DOHH2 (cell line): ENCODE measurements around the gene CYSRT1.

Source experiments
- H3F3A ChIP-seq: fragments of 200-600 bp; sonication (generic), shearing (Covaris generic); 2 replicates; pipeline ENCODE4 v1.6.0; 2016; ENCODE audit warnings: antibody characterized with exemption, mild to moderate bottlenecking; ENCODE audit not compliant: control insufficient read depth, insufficient read depth
- H3K27ac ChIP-seq: fragments of 200-600 bp; sonication (generic); 2 replicates; pipeline ENCODE4 v1.5.1; 2014; ENCODE audit warnings: low read depth, mild to moderate bottlenecking, low read length, moderate library complexity
- H3K27me3 ChIP-seq: fragments of 200-600 bp; sonication (generic); 2 replicates; pipeline ENCODE4 v1.6.1; 2014; ENCODE audit warnings: mild to moderate bottlenecking, low read length, mixed read lengths; ENCODE audit not compliant: control insufficient read depth
- H3K36me3 ChIP-seq: fragments of 200-600 bp; sonication (generic); 2 replicates; pipeline ENCODE4 v1.6.1; 2014; ENCODE audit warnings: mild to moderate bottlenecking, low read length, moderate library complexity, mixed read lengths; ENCODE audit not compliant: control insufficient read depth
- H3K4me1 ChIP-seq: fragments of 200-600 bp; sonication (generic); 2 replicates; pipeline ENCODE4 v1.6.1; 2014; ENCODE audit warnings: mild to moderate bottlenecking, low read length, mixed read lengths; ENCODE audit not compliant: control insufficient read depth
- H3K4me2 ChIP-seq: fragments of 200-600 bp; sonication (generic); 2 replicates; pipeline ENCODE4 v1.6.0; 2014; ENCODE audit warnings: mild to moderate bottlenecking, low read length, moderate library complexity
- H3K4me3 ChIP-seq: fragments of 200-600 bp; sonication (generic); 2 replicates; pipeline ENCODE4 v1.5.1; 2014; ENCODE audit warnings: mild to moderate bottlenecking, low read length, mixed read lengths
- H3K79me2 ChIP-seq: fragments of 200-600 bp; sonication (generic); 2 replicates; pipeline ENCODE4 v1.6.1; 2014; ENCODE audit warnings: mild to moderate bottlenecking, low read length, mixed read lengths; ENCODE audit not compliant: control insufficient read depth
- H3K9me2 ChIP-seq: fragments of 200-600 bp; sonication (generic); replicated peaks from 2 replicates; pipeline ENCODE4 v1.6.1; 2014; ENCODE audit warnings: mild to moderate bottlenecking, low read length, mixed read lengths; ENCODE audit not compliant: control insufficient read depth
- H3K9me3 ChIP-seq: fragments of 200-600 bp; sonication (generic); 2 replicates; pipeline ENCODE4 v1.6.1; 2014; ENCODE audit warnings: antibody characterized with exemption, low read length, mixed read lengths; ENCODE audit not compliant: control insufficient read depth, insufficient read depth
- H4K20me1 ChIP-seq: fragments of 200-600 bp; sonication (generic); 2 replicates; pipeline ENCODE4 v1.6.0; 2014; ENCODE audit warnings: low read depth, mild to moderate bottlenecking, antibody characterized with exemption, low read length, moderate library complexity; ENCODE audit not compliant: control insufficient read depth, insufficient read depth
- EZH2phosphoT487 ChIP-seq: fragments of 200-600 bp; sonication (generic); IDR thresholded peaks from 2 replicates; pipeline ENCODE4 v1.6.1; 2017; ENCODE audit warnings: borderline replicate concordance, mild to moderate bottlenecking, antibody characterized with exemption, low read length, moderate library complexity, mixed read lengths
- TF ChIP-seq, protein P1 (sequence below): fragments of 200-600 bp; sonication (generic); IDR thresholded peaks from one replicate; pipeline ENCODE4 v1.5.1; 2014; ENCODE audit warnings: antibody characterized with exemption, mild to moderate bottlenecking, low read depth, low read length; ENCODE audit not compliant: poor library complexity, severe bottlenecking

CYSRT1 gene

DNA sequence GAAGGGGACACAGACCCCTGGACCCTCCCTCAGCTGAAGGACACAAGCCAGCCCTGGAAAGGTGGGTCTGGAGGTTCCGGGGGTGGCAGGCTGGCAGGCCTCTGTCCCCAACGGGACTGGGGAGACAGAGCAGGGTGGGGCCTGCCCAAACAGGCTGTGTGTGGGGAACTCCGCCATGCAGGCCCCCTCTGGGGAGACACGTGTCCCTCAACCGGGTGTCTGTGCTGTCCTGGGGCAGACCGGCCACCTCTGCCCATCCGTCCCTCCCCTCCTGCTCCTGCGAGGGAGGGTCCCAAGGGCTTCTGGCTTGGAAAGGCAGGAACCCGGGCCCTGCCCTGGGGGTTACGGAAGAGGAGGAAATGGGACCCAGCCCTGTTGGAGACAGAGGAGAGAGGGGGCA, 7.1 kb downstream of the CYSRT1 start:
- peaks cover 3% of the 10 kb centered on the region for H3K79me2 ChIP-seq
- H3K27ac ChIP-seq, result no peak overlapping the region
- H3K4me1 ChIP-seq, result peaks cover 37% of the 10 kb centered on the region
- H3K36me3 ChIP-seq, result no peaks in the 10 kb centered on the region
- no peaks in the 10 kb centered on the region for H3K9me3 ChIP-seq
- H3K9me2 ChIP-seq, result no peaks in the 10 kb centered on the region
- no peaks in the 10 kb centered on the region for H3F3A ChIP-seq
- H4K20me1 ChIP-seq, result no peaks in the 10 kb centered on the region
- no peak overlapping the region for H3K4me2 ChIP-seq
- TF ChIP-seq, protein P1, sequence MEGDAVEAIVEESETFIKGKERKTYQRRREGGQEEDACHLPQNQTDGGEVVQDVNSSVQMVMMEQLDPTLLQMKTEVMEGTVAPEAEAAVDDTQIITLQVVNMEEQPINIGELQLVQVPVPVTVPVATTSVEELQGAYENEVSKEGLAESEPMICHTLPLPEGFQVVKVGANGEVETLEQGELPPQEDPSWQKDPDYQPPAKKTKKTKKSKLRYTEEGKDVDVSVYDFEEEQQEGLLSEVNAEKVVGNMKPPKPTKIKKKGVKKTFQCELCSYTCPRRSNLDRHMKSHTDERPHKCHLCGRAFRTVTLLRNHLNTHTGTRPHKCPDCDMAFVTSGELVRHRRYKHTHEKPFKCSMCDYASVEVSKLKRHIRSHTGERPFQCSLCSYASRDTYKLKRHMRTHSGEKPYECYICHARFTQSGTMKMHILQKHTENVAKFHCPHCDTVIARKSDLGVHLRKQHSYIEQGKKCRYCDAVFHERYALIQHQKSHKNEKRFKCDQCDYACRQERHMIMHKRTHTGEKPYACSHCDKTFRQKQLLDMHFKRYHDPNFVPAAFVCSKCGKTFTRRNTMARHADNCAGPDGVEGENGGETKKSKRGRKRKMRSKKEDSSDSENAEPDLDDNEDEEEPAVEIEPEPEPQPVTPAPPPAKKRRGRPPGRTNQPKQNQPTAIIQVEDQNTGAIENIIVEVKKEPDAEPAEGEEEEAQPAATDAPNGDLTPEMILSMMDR, result no peak
- H3K4me3 ChIP-seq, result no peak overlapping the region
- peaks cover 13% of the 10 kb centered on the region for H3K27me3 ChIP-seq

DNA sequence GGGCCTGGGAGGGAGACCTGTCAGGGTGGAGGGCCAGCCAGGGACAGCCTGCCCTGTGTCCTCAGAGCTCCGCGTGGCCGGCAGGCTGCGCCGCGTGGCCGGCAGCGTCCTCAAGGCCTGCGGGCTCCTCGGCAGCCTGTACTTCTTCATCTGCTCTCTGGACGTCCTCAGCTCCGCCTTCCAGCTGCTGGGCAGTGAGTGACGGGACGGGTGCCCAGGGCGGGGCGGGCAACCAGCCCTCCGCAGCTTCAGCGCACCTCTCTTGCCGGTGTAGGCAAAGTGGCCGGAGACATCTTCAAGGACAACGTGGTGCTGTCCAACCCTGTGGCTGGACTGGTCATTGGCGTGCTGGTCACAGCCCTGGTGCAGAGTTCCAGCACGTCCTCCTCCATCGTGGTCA, 7.5 kb downstream of the CYSRT1 start:
- Histone ChIP-seq H3K27me3 (peaks cover 13% of the 10 kb centered on the region), H3K4me2 (no peak overlapping the region), H3K27ac (no peak overlapping the region), H3K9me2 (no peaks in the 10 kb centered on the region), H3K36me3 (no peaks in the 10 kb centered on the region), H4K20me1 (no peaks in the 10 kb centered on the region), H3K4me3 (no peak overlapping the region), H3K9me3 (no peaks in the 10 kb centered on the region), H3K4me1 (peaks cover 37% of the 10 kb centered on the region), H3F3A (no peaks in the 10 kb centered on the region), H3K79me2 (peaks cover 7% of the 10 kb centered on the region)
- TF ChIP-seq, protein P1, result no peak
- TF ChIP-seq EZH2phosphoT487, result no peak

DNA sequence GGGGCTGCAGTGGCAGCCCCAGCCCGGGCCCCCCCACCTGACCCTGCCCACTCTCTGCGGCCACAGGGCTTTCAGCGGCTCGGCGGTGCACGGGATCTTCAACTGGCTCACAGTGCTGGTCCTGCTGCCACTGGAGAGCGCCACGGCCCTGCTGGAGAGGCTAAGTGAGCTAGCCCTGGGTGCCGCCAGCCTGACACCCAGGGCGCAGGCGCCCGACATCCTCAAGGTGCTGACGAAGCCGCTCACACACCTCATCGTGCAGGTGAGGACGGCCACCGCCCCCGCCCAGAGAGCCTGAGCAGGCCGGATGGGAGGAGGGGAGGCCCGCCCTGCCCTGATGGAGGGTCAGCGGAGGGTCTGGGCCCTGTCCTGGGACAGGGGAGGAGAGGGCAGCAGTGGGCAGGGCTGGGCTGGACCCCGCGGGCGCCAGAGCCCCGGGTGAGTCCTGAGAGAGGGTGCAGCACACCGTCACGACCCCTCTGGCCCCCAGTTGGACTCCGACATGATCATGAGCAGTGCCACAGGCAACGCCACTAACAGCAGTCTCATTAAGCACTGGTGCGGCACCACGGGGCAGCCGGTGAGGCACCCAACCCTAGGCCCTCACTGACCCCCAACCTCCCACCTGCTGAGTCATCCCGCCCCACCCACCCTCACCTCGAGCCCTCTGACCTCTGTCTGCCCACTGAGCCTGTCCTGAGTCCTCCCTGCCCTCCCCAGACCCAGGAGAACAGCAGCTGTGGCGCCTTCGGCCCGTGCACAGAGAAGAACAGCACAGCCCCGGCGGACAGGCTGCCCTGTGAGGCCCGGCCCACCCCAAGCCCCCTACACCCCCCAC, 8.4 kb downstream of the CYSRT1 start:
- peaks cover 15% of the 10 kb centered on the region for H3K79me2 ChIP-seq
- peaks cover 44% of the 10 kb centered on the region for H3K4me1 ChIP-seq
- H3K4me2 ChIP-seq, result no peak overlapping the region
- H3K4me3 ChIP-seq, result no peak overlapping the region
- H3K36me3 ChIP-seq, result no peaks in the 10 kb centered on the region
- H3K9me2 ChIP-seq, result no peaks in the 10 kb centered on the region
- H3K27ac ChIP-seq, result no peak overlapping the region
- H3K27me3 ChIP-seq, result peaks cover 13% of the 10 kb centered on the region
- TF ChIP-seq EZH2phosphoT487, result no peak
- TF ChIP-seq, protein P1, result no peak
- H4K20me1 ChIP-seq, result no peaks in the 10 kb centered on the region
- H3F3A ChIP-seq, result no peaks in the 10 kb centered on the region
- H3K9me3 ChIP-seq, result no peaks in the 10 kb centered on the region
